Measurements from ENCODE around the gene IGSF23. TPM values are rescaled to one million over a fixed set of nuclear protein-coding genes. Genes with fewer than 3 reads are reported as not detected.

The IGSF23 gene
- total RNA-seq, result not detected
- polyA plus RNA-seq, result not detected

GRCh38 chr19:44613295-44614178, at the start of gene IGSF23:
TSS of gene IGSF23 (plus strand) at chr19:44613563. CDS start at chr19:44613646, 83 bp downstream.
- H3K9me3 ChIP-seq, result no peaks in the 10 kb centered on the region
- no peak for DNase-seq
- WGBS, 2 donors, result 45 to 86% methylated on average over 25 of the region's 25 CpGs
- H3K27me3 ChIP-seq, result no peaks in the 10 kb centered on the region
- no peak within 1 kb of the TSS for H3K27ac ChIP-seq
- TF ChIP-seq POLR2AphosphoS5 (IDR thresholded peaks at IDR 0.05) (no peak), CTCF (IDR thresholded peaks at IDR 0.05) (no peak), POLR2A (IDR thresholded peaks at IDR 0.05) (no peak), EP300 (IDR thresholded peaks at IDR 0.05) (no peak)
- no peak within 1 kb of the TSS for H3K4me3 ChIP-seq
- no peaks in the 10 kb centered on the region for H3K4me1 ChIP-seq
- H3K36me3 ChIP-seq, result no peaks in the 10 kb centered on the region
- intact Hi-C loops (cut with DNase I), result no loop called here

- H3K27me3 ChIP-seq, result peaks cover 0 to under 1% (median 0%) of the 10 kb centered on the region in 3 donors
- H3K4me3 ChIP-seq, result no peak overlapping the region
- H3K36me3 ChIP-seq, result no peaks in the 10 kb centered on the region
- no peak overlapping the region for H3K27ac ChIP-seq
- H3K4me1 ChIP-seq, result no peaks in the 10 kb centered on the region
- no peak for TF ChIP-seq CTCF (IDR thresholded peaks at IDR 0.05)
- TF ChIP-seq POLR2A (IDR thresholded peaks at IDR 0.05), result no peak
- TF ChIP-seq POLR2AphosphoS5 (IDR thresholded peaks at IDR 0.05), result no peak
- no peak for TF ChIP-seq EP300 (IDR thresholded peaks at IDR 0.05)
- H3K9me3 ChIP-seq, result no peaks in the 10 kb centered on the region
- DNase-seq, result no peak
- WGBS, 2 donors, result 32 to 53% methylated on average over 5 of the region's 5 CpGs
- intact Hi-C loops (cut with DNase I), result no loop called here
Observed at GRCh38 chr19:44566984-44567383, 46.4 kb upstream of the IGSF23 start.

- H3K27me3 ChIP-seq, result no peaks in the 10 kb centered on the region
- H3K4me3 ChIP-seq, result no peak overlapping the region
- no peaks in the 10 kb centered on the region for H3K36me3 ChIP-seq
- TF ChIP-seq POLR2AphosphoS5 (IDR thresholded peaks at IDR 0.05) (no peak), POLR2A (IDR thresholded peaks at IDR 0.05) (no peak)
- no peaks in the 10 kb centered on the region for H3K9me3 ChIP-seq
- no peak for DNase-seq
- H3K27ac ChIP-seq, result no peak overlapping the region
- intact Hi-C loops (cut with DNase I), result no loop called here
- WGBS, 2 donors, result 75 to 79% methylated on average over 2 of the region's 2 CpGs
- no peaks in the 10 kb centered on the region for H3K4me1 ChIP-seq
Observed at GRCh38 chr19:44567745-44568144, 45.6 kb upstream of the IGSF23 start.

GRCh38 chr19:44570603-44570983, 42.8 kb upstream of the IGSF23 start:
- no peaks in the 10 kb centered on the region for H3K9me3 ChIP-seq
- TF ChIP-seq POLR2AphosphoS5 (IDR thresholded peaks at IDR 0.05) (no peak), CTCF (IDR thresholded peaks at IDR 0.05) (no peak), EP300 (IDR thresholded peaks at IDR 0.05) (no peak), POLR2A (IDR thresholded peaks at IDR 0.05) (no peak)
- no peaks in the 10 kb centered on the region for H3K27me3 ChIP-seq
- no peaks in the 10 kb centered on the region for H3K4me1 ChIP-seq
- no peak overlapping the region for H3K4me3 ChIP-seq
- H3K36me3 ChIP-seq, result no peaks in the 10 kb centered on the region
- intact Hi-C loops (cut with DNase I), result loop anchor here (2.0 kb wide), 1 partner anchor 86 kb away; no protein-coding TSS in a partner anchor
- WGBS, 2 donors, result 44 to 47% methylated on average over 3 of the region's 3 CpGs
- no peak overlapping the region for H3K27ac ChIP-seq
- no peak for DNase-seq

GRCh38 chr19:44570984-44571684, 42.2 kb upstream of the IGSF23 start:
- Histone ChIP-seq H3K27me3 (no peaks in the 10 kb centered on the region), H3K9me3 (no peaks in the 10 kb centered on the region), H3K36me3 (no peaks in the 10 kb centered on the region), H3K4me3 (no peak overlapping the region), H3K4me1 (no peaks in the 10 kb centered on the region), H3K27ac (no peak overlapping the region)
- WGBS, 2 donors, result 23 to 54% methylated on average over 13 of the region's 13 CpGs
- TF ChIP-seq POLR2AphosphoS5 (IDR thresholded peaks at IDR 0.05), result no peak
- TF ChIP-seq CTCF (IDR thresholded peaks at IDR 0.05), result peak; percentile 32 to 62 (median 56)
- no peak for TF ChIP-seq POLR2A (IDR thresholded peaks at IDR 0.05)
- DNase-seq, result no peak
- intact Hi-C loops (cut with DNase I), result loop anchor here (2.0 kb wide), 1 partner anchor 86 kb away; no protein-coding TSS in a partner anchor

Measured in sigmoid colon (tissue), 7 donors.